Astrocyte (in vitro differentiated cells and primary cell): Measurements from ENCODE around the gene SOX21.

Experiments used
- EZH2 ChIP-seq: IDR thresholded peaks from 2 replicates; pipeline ENCODE4 v1.6.1; 2012; ENCODE audit warnings: mild to moderate bottlenecking, low read length, inconsistent platforms; ENCODE audit not compliant: insufficient read depth
- TF ChIP-seq, protein P1 (sequence below): IDR thresholded peaks from 2 replicates; pipeline ENCODE4 v1.5.1; 2011; ENCODE audit warnings: low read depth, mild to moderate bottlenecking, inconsistent platforms, low read length, moderate library complexity; ENCODE audit not compliant: insufficient read depth

DNA sequence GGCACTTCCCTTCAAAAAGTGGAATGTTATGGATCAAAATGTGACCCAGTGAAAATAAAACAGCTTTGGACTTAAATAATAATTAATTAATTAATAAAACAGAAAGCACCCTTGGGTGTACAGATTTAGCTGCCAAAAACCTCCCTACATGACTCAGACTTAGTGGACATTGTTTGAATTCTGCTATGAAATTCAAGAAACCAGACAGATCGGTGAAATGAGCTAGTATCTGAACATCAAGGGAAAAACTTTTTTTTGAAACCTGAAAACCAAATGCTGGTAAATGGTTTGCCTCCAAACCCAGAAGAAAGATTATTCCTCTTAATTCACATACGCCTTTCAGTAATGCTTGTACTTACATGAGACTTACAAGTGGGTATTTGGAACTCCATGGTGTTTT is 33.5 kb downstream of the SOX21 start:
- TF ChIP-seq, protein P1, sequence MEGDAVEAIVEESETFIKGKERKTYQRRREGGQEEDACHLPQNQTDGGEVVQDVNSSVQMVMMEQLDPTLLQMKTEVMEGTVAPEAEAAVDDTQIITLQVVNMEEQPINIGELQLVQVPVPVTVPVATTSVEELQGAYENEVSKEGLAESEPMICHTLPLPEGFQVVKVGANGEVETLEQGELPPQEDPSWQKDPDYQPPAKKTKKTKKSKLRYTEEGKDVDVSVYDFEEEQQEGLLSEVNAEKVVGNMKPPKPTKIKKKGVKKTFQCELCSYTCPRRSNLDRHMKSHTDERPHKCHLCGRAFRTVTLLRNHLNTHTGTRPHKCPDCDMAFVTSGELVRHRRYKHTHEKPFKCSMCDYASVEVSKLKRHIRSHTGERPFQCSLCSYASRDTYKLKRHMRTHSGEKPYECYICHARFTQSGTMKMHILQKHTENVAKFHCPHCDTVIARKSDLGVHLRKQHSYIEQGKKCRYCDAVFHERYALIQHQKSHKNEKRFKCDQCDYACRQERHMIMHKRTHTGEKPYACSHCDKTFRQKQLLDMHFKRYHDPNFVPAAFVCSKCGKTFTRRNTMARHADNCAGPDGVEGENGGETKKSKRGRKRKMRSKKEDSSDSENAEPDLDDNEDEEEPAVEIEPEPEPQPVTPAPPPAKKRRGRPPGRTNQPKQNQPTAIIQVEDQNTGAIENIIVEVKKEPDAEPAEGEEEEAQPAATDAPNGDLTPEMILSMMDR = no peak
- no peak for TF ChIP-seq EZH2
